Activated CD4-positive, alpha-beta T cell treated with anti-CD3 and anti-CD28 coated beads for 4 hours (primary cell): ENCODE measurements around the gene CYP2W1.

Source experiments
- DNase-seq, 2 donors: peaks; one replicate each; pipeline ENCODE4 v3.0.0-alpha.2; 2020

The CYP2W1 gene

DNA sequence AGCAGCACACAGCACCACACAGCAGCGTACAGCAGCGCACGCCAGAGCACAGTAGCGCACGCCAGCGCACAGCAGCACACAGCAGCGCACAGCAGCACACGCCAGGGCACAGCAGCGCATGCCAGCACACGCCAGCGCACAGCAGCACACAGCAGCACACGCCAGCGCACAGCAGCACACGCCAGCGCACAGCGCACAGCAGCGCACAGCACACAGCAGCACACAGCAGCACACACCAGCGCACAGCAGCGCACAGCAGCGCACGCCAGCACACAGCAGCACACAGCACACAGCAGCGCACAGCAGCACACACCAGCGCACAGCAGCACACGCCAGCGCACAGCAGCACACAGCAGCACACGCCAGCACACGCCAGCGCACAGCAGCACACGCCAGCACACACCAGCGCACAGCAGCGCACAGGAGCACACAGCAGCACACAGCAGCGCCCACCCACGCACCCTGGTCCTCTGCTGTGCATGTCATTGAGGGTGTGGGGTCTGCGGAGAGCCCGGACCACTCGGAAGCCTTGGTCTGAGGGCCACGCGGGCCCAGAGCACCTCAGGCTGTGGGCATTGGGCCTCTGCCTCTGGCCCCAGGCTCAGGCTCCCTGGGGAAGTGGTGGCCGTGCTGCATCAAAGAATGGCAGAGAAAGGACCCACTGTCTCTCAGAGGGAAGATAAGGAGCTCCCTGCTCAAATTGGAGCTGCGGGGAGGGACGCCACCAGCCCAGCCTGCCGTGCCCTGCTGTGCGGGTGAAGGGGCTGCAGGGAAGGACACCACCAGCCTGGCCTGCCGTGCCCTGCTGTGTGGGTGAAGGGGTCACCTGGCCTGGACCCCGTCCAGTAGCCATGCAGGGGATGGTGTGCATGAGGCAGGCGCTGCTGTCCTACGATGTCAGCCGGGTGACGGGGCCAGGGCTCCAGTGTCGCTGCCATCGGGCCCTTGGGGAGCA, 33.9 kb downstream of the CYP2W1 start:
- no peak for DNase-seq

GRCh38 chr7:1017586-1018333, 34.8 kb downstream of the CYP2W1 start:
- no peak for DNase-seq

- DNase-seq = no peak
These were observed 35.3 kb downstream of the CYP2W1 start for GRCh38 chr7:1018334-1018695.

DNA sequence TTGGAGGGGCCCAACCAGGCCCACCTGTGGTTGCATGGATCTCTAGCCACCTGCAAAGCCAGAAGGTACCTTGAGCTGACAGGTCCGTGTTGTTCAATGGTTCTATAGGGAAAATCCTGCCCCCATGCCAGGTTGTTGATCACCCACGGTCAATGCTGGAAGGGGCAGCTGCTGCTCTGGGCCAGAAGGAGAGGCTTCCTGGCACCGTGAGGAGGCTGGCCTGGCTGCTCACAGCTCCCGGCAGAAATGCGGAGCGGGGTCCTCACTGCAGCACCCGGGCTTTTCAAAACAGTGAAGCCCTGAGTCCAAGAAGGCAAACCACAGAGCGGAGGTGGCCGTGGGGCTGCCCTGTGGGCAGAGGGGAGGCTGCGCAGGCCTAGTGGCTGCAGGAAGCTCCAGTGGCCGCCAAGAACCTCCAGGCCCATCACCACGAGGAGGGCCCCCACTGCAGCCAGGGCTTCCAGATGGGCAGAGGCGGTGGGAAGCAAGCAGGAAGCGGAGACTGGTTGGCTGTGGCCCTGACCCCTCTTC, 36.3 kb downstream of the CYP2W1 start:
- DNase-seq = no peak

DNA sequence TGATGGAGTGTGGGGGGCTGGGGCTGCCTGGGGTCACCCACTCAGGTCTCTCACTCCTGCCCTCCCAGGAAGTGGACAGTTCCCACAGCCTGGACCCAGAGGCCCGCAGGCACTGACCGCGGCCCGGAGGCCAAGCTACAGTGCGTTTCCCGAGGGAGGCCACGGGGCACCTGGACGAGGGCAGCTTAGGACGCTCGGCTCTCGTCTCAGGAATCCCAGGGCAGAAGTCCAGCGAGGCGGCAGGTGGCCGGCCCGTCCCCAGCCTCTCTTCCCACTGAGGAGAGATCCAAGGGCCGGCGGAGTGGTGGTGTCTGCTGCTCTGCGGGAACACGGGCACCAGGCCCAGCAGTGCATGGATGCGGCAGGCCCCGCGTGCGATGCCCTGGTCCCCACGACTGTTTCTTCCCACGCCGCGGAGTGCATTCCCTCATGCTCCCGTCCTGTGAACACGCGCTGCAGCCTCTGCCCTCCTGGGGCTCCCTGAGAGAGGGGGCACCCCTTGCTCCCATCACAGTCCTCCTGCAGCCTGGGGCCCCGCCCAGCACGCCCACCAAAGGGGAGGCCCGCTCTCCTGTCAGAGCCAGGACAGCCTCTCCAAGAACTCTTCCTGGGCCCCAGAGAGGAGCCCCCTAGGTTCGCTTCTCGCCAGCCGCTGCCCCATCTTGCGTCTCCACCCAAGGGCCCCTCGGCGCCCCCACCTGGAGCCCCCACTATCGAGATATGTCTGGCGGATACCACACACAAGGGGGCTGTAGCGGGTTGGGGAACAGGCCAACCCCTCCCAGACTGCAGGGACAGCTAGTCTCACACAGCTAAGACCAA, 37.0 kb downstream of the CYP2W1 start:
- DNase-seq = no peak

- no peak for DNase-seq
These were observed 37.9 kb downstream of the CYP2W1 start for GRCh38 chr7:1020849-1021251.

DNA sequence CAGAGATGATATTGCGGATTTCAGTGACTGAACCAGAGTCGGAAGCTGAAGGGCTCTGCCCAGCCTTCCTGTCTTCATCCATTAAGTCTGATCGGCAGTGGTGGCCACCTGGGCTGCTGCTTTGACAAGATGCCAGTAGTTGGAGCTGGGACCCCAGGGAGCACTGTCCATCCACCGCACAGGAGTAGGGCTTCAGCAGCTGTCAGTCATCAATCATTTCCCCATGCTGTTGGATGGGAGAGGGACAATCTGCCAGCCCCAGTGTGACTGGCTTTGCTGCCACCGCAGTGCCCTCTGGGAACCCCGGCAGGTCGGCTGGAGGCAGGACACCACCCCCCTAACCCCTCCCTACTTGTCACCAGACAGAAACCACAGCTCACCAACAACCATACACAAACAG, 38.4 kb downstream of the CYP2W1 start:
- DNase-seq = no peak

GRCh38 chr7:1021931-1022330, 39.0 kb downstream of the CYP2W1 start:
- DNase-seq = no peak

DNA sequence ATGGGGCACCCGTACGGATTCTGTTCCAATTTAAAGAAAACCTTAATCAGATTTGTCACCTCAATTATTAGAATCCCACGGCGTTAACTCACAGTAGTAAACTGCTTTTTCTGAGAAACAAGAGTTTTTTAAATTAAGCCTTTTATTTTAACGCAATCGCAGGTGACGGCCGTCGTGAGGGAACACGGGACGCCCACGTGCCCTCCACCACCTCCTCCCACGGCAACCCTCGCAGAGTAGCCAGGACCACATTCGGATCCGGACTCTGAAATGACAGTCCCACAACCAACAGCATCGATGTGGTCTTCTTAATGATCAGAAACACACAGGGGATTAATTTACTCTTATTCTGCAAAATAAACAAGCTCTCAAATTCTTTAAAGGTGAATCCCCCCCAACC, 39.4 kb downstream of the CYP2W1 start:
- DNase-seq = no peak

DNA sequence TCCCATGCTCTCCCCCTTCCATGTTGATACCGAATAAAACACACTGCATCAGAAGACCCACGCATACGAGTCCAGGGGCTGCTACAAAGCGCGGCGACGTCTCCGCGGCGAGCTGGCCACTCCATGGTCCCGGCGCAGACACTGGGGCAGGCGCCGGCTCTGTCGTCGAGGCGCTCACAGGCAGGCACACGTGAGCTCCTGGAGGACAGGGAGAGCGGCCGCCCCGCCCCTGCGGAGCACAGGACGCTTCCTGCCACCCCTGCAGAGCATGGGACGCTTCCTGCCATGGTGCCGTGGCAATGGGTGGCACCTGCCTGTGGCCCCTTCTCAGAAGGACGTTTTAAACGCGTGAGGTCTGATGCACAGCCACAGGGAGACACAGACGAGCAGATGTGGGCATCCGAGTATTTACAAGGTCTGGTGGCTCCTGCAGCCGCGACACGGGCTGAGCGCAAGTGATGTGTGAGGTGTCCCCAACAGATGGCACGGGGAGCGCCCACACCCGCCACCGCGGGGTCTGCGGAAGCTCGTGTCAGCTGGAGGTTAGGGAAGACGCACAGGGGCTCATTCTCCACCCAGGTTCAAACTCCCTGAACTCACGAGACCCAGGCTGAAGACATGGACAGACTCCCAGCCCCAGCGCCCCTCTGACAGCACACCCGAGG, 40.0 kb downstream of the CYP2W1 start:
- DNase-seq = no peak

DNA sequence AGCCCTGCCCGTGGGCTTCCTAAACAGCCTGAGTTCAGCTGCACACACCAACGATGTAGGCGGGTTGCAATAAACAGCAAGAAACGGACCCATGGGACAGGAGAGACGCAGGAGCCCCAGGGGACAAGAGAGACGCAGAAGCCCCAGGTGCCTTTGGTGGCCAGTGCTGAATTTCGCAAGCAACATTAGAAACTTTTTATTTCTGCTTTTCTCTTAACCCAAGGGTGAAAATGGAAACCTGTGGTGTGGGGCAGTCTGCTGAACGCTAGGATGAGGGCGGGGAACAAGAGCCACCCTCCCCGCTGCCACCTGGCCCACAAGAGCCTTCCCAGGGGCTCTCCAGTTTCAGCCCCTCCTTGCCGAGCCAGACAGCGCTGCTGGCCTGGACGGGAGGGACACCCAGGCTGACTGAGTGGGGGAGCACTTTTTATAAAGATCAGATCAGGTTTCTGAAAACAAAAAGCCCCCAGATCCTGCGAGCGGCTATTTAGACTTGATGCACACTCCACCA, 41.4 kb downstream of the CYP2W1 start:
- no peak for DNase-seq

DNA sequence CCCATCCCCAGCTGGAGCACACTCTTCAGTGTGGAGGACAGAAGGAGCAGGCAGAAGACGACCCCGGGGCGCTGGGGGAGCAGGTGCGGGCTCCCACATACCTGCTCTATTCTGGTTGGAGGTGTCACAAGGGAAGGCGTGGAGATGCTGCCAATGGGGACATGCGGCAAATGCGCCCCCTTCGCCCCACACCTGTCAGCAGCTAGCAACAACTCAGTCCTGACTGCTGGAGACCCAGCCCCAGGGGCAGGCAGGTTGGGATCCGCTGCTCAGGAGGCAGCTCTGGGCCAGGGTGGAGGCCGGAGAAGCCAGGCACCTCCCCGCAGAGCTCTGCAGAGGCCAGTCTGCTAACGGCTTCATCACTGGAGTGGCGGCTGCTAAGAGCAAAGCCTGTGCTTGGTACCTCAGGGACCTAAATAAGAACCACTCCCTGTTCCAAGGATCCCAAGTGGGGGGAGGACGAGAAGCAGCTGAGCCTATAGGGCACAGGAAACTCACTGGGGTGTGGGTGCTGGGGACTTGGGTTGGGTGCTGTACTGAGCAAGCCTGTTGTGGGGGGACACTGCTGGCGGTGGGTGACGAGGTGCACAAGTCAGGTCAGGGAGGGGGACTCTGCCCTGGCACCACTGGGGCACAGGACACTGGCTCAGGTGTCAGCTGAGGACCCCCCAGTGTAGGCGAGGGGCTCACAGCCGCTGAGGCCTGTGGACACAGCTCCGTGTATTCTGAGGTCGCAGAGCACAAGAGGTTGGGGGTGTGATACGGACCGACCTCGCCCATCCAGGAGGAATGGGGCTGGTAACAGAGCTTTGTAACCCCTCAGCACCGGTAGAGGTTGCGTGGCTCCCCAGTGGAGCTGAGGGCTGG, 42.1 kb downstream of the CYP2W1 start:
- no peak for DNase-seq

DNA sequence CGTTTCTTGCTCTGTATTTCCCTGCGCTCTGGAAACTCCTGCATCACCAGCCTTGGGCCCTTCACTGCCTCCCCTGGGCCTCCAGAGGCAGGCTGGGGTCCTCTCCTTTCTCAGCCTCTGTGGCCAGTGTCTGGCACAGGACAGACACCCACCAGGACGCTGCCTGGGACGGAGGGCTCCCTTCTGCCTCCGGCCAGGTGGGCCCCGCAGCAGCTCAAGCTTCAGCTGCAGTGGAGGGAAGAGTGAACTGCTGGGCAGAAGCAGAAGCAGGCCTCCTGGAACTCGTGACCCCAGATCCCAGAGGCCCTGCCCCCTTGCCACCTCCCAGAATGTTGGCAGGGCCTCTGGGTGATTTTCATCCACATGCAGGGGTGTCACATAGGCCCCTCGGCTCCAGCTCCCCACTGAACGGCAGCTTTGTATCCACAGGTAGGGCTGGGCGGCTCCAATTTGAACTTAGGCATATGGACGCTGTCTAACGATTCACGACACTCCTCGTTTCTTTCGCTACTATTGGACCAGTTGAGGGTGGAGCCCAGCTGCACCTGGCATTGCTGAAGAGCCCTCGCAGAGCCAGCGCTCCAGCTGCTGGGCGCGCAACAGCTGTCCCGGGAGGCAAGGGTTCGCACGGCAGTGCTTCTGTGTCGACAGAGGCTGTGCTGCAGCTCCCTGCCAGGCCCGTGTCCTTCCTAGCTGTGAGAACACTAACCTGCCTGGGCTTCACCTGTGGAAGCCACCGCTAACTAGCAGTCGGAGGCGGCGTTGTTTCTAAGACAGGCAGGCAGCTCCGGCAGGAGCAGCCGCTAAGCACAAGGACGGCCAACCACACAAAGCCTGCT, 43.0 kb downstream of the CYP2W1 start:
- no peak for DNase-seq

DNA sequence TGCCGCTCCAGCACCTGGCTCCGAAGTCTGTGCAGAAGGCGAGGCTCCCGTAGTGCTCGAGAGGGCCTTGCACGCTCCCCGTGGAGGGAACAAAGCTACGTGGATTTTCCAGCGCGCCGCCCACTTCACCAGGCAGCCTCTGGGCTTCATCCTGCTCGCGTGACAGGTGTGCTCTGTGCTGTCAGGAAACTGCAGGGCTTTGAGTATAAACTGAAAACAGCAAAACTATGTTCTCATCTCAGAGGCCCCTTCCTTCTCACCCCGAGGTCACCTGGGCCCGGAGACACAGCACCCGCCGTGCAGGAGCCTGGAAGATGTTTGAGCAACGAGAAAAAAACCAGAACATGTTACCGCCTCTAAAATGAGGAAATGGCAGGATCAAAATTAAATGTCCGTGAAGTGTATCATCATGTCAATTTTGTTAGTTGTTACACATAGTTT, 43.8 kb downstream of the CYP2W1 start:
- no peak for DNase-seq

DNA sequence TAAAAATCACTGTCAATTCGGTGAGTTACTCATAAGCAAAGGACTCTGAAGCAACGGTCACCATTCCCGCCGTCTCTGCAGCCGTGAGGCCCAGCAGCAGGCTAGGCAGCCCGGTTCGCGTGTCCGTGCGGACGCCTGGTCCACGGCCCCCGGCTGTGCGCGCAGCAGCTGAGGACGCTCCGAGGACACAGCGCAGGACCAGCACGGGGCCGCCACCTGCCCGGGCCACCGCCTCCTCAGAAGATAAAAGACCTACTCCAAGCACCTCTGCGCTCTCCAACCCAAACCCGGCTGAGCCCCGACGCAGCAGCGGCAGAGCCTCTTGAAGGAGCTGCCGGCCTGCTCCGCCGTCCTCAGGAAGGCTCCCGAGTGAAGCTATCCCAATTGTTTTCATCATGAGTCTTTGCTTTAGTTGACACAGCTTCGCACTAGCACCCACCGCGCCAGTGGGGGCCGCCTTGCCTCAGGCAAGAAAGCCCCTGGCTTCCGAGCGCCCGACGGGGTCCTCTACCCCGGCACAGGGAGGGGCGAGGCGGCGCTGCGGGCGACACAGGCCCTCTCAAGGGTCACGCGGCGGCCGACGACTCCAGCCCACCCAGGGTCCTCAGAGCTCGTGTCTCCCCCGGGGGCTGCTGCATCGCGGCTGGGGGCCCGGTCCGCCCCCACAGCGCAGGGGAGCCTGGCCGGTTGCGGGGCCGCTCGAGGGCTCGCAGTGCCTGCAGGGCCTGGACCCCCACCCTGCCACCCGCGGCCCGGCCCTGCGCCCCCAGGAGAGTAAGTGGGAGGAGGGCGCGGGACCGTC, 44.5 kb downstream of the CYP2W1 start:
- DNase-seq = no peak

GRCh38 chr7:1028044-1028770, 45.2 kb downstream of the CYP2W1 start:
- peak; percentile 62 to 70 for DNase-seq

- peak; percentile 58 to 61 for DNase-seq
These were observed 46.0 kb downstream of the CYP2W1 start for GRCh38 chr7:1028775-1029636.
